ENCODE results near the gene C12orf56. TPM values are rescaled to one million over a fixed set of nuclear protein-coding genes. Genes with fewer than 3 reads are reported as not detected.
"Not testable (repeated sequence)": the region's sequence is repeated elsewhere in the genome, so short reads cannot be mapped to it uniquely, and the experiment has no call there.

C12orf56 gene
- total RNA-seq, 1 donor from 2014 or later: under 0.01 TPM

- DNase-seq: no peak
These were observed 164.9 kb downstream of the C12orf56 start for GRCh38 chr12:64225626-64226025.

- peak; percentile 97 for DNase-seq
These were observed 168.4 kb downstream of the C12orf56 start, which contains the start of gene KICS2 for GRCh38 chr12:64222009-64222765. Gene KICS2, minus strand, starts transcription at chr12:64222296. Its CDS starts 59 bp downstream, at chr12:64222237.

GRCh38 chr12:64221651-64222008, 168.9 kb downstream of the C12orf56 start:
- peak; percentile 83 for DNase-seq

- DNase-seq: no peak
These were observed 170.5 kb downstream of the C12orf56 start for GRCh38 chr12:64220046-64220445.

- peak; percentile 4 for DNase-seq
These were observed 171.4 kb downstream of the C12orf56 start for GRCh38 chr12:64219145-64219544.

GRCh38 chr12:64218597-64218996, 172.0 kb downstream of the C12orf56 start:
- no peak for DNase-seq

- DNase-seq: not testable (repeated sequence)
These were observed 172.9 kb downstream of the C12orf56 start for GRCh38 chr12:64217643-64218042.

- DNase-seq: no peak
These were observed 174.3 kb downstream of the C12orf56 start for GRCh38 chr12:64216239-64216638.

Other genes starting within 250 kb of the C12orf56 start
- gene KICS2, start 168.5 kb downstream of the C12orf56 start, total RNA-seq: 4.4 and 6.0 TPM in 2 replicates
- gene XPOT, start 13.6 kb upstream of the C12orf56 start, total RNA-seq: 52.9 and 78.2 TPM in 2 replicates
- 44.1 and 50.6 TPM in 2 replicates for gene TBK1, start 61.4 kb upstream of the C12orf56 start, total RNA-seq
- gene RASSF3, start 219.7 kb upstream of the C12orf56 start, total RNA-seq: 37.9 and 43.4 TPM in 2 replicates

Data from dermis blood vessel endothelial cell (primary cell).